AG04449 (cell line): Measurements from ENCODE around the gene CDH13.

ENCODE experiments used
- CTCF ChIA-PET: fragments of 350-600 bp; formaldehyde crosslinking; extraction: SDS; loops from one replicate; lab custom pipeline; 2021; ENCODE audit warnings: antibody characterized with exemption; lab: Yijun Ruan, JAX
- POLR2A ChIA-PET: fragments of 400-600, 350-600 bp; formaldehyde crosslinking; extraction: SDS; loops from one replicate; lab custom pipeline; 2020; ENCODE audit warnings: antibody characterized with exemption, inconsistent platforms; lab: Yijun Ruan, JAX
- DNase-seq: peaks from one replicate; pipeline ENCODE4 v3.0.0-alpha.2; 2010; ENCODE audit warnings: low read depth, low spot score
- H3K4me3 ChIP-seq: 2 replicates; pipeline ENCODE4 v1.5.1; 2011; ENCODE audit warnings: low read depth, mild to moderate bottlenecking, control low read depth, low read length
- CTCF ChIP-seq: IDR thresholded peaks from one replicate; pipeline ENCODE4 v1.5.1; 2011; ENCODE audit warnings: mild to moderate bottlenecking, moderate library complexity, low read length, control low read depth, inconsistent platforms; ENCODE audit not compliant: insufficient read depth; ENCODE audit errors: missing control alignments

CDH13 gene

GRCh38 chr16:83626204-83626603 lies 999.4 kb downstream of the CDH13 start:
- no peak overlapping the region for H3K4me3 ChIP-seq
- CTCF ChIA-PET = no interaction called here
- TF ChIP-seq CTCF = no peak
- no peak for DNase-seq
- POLR2A ChIA-PET = no interaction called here

GRCh38 chr16:83626676-83627075 lies 999.9 kb downstream of the CDH13 start:
- DNase-seq = no peak
- POLR2A ChIA-PET = no interaction called here
- CTCF ChIA-PET = no interaction called here
- H3K4me3 ChIP-seq = no peak overlapping the region
- no peak for TF ChIP-seq CTCF

GRCh38 chr16:83627996-83628395 lies 1001.2 kb downstream of the CDH13 start:
- CTCF ChIA-PET = no interaction called here
- DNase-seq = no peak
- no peak overlapping the region for H3K4me3 ChIP-seq
- no peak for TF ChIP-seq CTCF
- POLR2A ChIA-PET = no interaction called here

- no peak overlapping the region for H3K4me3 ChIP-seq
- POLR2A ChIA-PET = no interaction called here
- TF ChIP-seq CTCF = no peak
- no peak for DNase-seq
- CTCF ChIA-PET = no interaction called here
These were observed 1002.7 kb downstream of the CDH13 start for GRCh38 chr16:83629426-83629825.

- POLR2A ChIA-PET = no interaction called here
- CTCF ChIA-PET = no interaction called here
- no peak for DNase-seq
- no peak overlapping the region for H3K4me3 ChIP-seq
- no peak for TF ChIP-seq CTCF
These were observed 1003.1 kb downstream of the CDH13 start for GRCh38 chr16:83629836-83630235.

- H3K4me3 ChIP-seq = no peak overlapping the region
- CTCF ChIA-PET = no interaction called here
- TF ChIP-seq CTCF = no peak
- no peak for DNase-seq
- POLR2A ChIA-PET = no interaction called here
These were observed 1004.2 kb downstream of the CDH13 start for GRCh38 chr16:83630979-83631378.

GRCh38 chr16:83633286-83633685 lies 1006.5 kb downstream of the CDH13 start:
- no peak for DNase-seq
- ChIA-PET CTCF (no interaction called here), POLR2A (no interaction called here)
- no peak overlapping the region for H3K4me3 ChIP-seq
- no peak for TF ChIP-seq CTCF
